Stomach (tissue), 4 donors: ENCODE data around the gene LUZP1.

Source experiments
- EP300 ChIP-seq: sonication (generic); formaldehyde crosslinking; IDR thresholded peaks from one replicate; pipeline ENCODE4 v1.6.1; 2017; ENCODE audit warnings: antibody characterized with exemption
- POLR2A ChIP-seq, 4 donors: fragments of 450-650 bp; IDR thresholded peaks; one replicate each; pipeline ENCODE4 v1.6.1; 2016; ENCODE audit warnings: antibody characterized with exemption in 4 of 4, control low read depth in 2 of 4, mild to moderate bottlenecking in 1 of 4, moderate library complexity in 1 of 4
- POLR2AphosphoS5 ChIP-seq, 3 donors: sonication (generic); formaldehyde crosslinking; IDR thresholded peaks; one replicate each; pipeline ENCODE4 v1.6.1; 2016; ENCODE audit warnings: antibody characterized with exemption in 3 of 3
- TF ChIP-seq, protein P1 (sequence below), 7 experiments: fragments of 450-650 bp in 4 of 7; fragments of 200-600 bp in 3 of 7; sonication (generic) in 3 of 7; IDR thresholded peaks; one replicate each; pipeline ENCODE4 v1.5.1; 2016 to 2019; ENCODE audit warnings: antibody characterized with exemption in 7 of 7, control low read depth in 2 of 7, mild to moderate bottlenecking in 1 of 7

DNA sequence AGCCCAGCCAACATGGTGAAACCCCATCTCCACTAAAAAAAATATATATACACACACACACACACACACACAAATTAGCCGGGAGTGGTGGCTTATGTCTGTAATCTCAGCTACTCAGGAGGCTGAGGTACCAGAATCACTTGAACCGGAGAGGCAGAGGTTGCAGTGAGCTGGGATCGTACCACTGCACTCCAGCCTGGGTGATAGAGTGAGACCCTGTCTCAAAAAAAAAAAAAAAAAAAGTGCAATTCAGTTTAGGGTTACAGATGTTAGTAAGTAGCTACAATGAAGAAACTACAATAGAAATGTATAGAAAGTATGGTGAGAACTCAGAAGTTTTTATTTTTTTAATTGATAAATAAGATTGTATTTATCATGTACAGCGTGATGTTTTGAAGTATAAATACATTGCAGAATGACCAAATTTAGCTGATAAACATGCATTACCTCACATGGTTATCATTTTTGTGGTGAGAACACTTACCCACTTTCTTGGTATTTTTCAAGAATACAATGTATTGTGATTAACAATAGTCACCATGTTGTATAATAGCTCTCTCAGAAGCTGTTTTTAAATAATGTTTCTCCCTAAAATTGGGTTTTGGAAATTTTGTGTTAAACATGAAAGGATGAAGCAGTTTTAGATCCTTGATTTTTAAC lies 131.4 kb downstream of the LUZP1 start:
- no peak for TF ChIP-seq POLR2A (IDR thresholded peaks at IDR 0.05)
- TF ChIP-seq, protein P1, sequence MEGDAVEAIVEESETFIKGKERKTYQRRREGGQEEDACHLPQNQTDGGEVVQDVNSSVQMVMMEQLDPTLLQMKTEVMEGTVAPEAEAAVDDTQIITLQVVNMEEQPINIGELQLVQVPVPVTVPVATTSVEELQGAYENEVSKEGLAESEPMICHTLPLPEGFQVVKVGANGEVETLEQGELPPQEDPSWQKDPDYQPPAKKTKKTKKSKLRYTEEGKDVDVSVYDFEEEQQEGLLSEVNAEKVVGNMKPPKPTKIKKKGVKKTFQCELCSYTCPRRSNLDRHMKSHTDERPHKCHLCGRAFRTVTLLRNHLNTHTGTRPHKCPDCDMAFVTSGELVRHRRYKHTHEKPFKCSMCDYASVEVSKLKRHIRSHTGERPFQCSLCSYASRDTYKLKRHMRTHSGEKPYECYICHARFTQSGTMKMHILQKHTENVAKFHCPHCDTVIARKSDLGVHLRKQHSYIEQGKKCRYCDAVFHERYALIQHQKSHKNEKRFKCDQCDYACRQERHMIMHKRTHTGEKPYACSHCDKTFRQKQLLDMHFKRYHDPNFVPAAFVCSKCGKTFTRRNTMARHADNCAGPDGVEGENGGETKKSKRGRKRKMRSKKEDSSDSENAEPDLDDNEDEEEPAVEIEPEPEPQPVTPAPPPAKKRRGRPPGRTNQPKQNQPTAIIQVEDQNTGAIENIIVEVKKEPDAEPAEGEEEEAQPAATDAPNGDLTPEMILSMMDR (IDR thresholded peaks at IDR 0.05): no peak
- no peak for TF ChIP-seq EP300
- TF ChIP-seq POLR2AphosphoS5 (IDR thresholded peaks at IDR 0.05): no peak
